HG03039 (cell line): ENCODE measurements around the gene RXFP4.

Experiments used
- ATAC-seq: cut with Tn5 transposase; IDR thresholded peaks from one replicate; pipeline ENCODE4 v1.9.1; 2021; ENCODE audit warnings: mild to moderate bottlenecking, moderate library complexity; ENCODE audit not compliant: unreplicated experiment

Gene RXFP4

DNA sequence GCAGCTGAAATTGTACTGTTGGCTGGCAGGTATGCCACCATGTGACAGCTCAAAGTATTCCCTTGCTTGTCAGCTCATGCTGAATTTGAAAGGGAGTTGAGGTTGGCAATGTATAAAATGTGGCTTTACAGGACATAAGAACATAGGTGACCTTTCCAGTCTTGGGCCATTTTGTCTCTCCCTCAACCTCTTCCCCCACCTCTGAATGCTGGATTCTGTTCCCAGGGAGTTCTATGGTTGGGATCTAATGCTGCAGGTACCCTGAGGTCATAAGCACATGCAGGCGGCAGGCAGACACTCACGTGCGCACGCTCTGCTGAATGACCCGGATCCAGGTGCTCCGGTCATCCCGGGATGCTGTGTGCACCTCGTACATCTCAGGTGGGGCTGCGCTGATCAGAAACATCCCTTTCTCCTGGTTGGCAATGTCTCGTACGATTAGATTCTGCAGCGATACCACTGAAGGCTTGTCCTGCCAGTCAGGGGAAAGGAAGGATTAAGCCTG, 16.0 kb downstream of the RXFP4 start:
- no peak for ATAC-seq

DNA sequence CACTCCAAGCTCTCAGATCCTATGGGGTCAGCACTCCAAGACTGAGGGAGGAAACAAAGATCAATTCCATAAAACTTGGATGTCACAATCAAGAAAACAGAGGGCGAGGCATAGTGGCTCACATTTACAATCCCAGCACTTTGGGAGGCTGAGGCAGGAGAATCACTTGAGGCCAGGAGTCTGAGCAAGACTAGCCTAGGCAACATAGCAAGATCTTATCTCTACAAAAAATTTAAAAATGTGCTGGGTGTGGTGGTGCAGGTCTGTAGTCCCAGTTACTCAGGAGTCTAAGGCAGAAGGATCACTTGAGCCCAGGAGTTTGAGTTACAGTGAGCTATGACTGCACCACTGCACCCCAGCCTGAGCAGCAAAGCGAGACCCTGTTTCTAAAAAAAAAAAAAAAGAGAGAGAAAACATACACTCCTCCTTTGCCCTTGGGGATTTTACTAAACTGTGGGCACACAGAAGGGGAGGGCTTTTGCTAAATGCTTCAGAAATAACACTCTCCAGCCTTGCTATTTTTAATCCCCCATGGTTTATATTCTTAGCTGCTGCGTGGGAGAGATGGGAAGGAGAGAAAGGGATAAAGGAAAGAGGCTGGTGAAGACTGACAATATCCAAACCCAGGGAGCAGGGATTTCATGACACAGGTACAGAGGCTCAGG, 18.8 kb downstream of the RXFP4 start:
- no peak for ATAC-seq

DNA sequence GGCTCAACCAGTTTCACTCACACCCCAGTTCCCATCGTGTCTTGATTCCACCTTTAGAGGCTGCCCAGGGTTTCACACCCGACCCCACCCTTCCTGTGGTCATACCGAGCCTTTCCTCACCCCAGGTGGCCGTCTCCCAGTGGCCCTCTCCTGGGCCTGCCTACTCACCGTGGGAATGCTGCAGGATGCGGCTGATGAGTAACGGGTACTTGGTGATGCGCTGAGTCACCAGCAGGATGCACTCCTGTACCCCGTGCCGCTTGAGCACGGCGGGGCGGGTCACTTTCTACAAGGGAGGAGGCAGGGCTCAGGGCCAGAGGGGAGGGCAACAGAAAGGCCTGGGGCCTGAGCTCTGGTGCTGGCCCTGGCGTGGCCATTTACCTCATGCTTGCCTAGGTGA, 20.5 kb downstream of the RXFP4 start:
- no peak for ATAC-seq

DNA sequence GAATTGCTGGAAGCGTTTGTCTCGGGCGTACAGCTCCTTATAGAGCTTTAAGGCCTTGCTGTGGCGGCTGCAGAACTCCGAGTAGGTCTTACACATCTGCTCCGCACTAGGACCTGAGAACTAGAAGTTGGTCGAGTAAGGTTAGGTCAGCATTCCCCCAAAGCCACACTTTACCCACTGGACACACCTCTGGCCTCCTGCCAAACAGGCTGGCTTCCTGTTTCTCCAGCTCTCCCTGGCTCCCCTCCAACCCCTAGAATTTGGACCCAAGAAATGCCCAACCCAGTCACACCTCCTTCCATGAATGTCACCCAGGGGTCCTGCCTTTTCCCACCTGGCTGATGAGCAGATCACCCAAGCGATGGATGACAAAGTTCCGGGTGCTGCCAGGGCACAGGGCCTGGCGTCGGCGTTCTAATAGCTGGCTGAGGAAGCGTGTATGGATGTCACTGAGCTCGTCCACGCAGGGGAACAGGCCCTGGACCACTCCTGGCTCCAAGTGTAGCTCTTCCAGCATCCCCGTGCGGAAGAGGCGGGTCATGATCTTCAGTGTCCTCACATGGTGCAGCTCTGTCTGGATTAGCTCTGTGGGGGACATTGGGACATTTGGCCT, 21.3 kb downstream of the RXFP4 start:
- no peak for ATAC-seq

DNA sequence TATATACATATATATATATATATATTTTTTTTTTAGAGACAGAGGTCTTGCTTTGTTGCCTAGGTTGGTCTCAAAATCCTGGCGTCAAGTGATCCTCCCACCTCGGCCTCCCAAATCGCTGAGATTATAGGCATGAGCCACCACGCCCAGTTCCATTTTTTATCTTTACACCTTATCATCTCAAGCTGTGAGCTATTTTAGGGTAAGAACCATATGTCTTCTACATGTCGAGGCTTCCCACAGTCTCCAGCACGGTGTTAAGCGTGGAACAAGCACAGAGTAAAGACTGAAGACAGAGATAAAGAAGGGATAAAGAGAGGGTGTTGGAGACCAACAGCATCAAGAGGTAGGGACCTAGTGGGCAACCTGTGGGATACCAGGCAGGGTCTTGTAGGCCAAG, 22.8 kb downstream of the RXFP4 start:
- no peak for ATAC-seq

DNA sequence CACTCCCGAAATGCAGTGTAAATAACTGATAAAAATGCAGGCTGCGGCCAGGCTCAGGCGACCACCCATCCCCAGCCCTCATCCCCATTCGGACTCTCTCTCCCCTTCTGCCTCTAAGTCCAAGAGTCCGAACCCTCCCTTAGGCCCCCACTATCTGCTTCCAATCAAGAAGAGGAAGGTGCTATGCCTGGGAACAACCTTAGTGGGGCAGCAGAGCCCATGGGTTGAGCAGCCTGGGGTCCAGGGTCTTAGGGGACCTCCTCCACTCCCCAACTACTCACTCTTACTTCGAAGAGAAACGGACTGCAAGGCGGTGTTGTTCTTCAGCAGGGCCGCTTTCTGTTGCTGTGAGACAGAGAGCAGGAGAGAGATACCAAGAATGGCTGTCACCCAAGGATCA, 24.7 kb downstream of the RXFP4 start:
- no peak for ATAC-seq

DNA sequence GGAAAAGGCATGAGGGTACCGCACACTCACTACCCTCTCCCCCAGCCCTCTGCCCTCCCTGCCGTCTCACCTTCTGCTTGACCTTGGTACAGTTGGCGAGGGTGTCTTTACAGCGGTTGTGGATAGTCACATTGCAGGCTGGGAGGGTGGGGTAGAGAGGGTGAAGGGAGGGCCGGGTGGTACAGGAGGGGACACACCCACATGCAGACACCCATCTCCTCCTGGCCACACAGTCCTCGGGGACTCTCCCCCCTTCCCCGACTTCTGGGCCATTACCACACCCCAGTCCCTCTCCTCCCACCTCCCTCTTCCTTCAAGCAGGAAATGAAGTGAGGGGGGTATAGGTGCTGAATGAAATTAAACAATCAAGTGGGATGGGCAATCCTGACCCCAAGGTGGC, 25.3 kb downstream of the RXFP4 start:
- no peak for ATAC-seq

DNA sequence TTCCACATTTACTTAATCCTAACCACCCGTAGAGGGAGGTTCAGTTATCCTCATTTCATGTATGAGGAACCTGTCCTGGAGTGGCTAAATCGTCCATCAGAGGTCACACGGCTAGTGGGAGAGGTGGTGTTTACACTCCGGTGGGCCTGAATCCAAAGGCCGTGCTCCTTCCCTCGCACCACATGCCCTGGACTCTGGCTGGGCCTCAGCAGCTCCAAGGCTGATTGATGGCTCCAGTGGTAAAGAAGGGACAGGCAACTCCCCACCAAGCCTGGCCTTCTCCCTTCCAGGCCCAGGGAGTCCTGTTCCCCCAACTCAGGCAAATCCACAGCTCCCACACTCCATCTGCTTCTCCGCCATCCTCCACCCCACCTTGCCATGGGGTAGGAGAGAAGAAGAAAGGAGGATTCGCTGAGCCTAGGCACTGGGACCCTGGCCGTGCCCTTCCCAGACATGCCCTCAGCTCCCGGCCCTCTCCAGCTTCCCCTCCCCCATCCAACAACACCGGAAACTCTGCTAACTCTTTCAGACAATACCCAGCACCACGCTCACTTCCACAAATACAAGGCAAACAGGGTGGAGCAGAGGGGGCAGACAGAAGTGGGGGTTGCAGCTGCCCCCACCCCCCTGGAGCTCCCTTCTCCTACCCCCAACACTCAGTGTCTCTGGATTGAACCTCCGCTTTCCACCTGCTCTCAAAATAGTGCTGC, 26.1 kb downstream of the RXFP4 start:
- ATAC-seq: no peak

DNA sequence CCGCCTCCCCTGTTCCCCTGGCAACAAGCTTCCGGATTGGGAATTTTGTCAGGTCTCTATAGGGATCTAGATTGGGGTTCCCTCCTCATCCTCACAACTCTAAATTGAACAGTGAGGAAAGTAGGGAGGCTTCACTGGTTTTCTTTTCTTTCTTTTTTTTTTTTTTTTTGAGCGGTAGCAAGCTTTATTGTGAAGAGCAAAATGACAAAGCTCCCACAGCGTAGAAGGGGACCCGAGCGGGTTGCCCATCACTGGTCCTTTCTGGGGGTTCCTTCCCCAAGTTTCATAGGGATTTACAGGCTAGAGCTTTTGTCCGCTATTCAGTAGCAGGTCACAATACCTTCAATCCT, 26.6 kb downstream of the RXFP4 start:
- ATAC-seq: no peak

DNA sequence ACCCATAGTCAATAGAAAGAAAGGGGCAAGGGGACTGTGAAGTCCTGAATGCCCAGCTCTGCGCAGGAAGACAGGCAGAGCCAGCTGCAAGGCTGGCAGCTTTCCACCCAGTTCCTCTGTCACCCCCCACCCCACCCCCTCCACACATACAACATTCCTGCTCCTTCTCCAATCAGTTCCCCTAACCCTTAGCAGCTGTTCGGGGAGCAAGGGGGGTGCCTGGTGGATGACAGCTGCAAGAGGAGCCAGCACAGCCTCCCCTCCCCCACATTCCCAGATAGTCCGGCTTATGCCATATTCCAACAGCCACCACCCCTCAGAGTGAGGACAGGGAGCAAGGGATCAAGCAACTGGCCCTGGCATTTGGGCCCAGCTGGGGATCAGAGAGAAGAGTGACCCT, 27.2 kb downstream of the RXFP4 start:
- ATAC-seq: no peak

DNA sequence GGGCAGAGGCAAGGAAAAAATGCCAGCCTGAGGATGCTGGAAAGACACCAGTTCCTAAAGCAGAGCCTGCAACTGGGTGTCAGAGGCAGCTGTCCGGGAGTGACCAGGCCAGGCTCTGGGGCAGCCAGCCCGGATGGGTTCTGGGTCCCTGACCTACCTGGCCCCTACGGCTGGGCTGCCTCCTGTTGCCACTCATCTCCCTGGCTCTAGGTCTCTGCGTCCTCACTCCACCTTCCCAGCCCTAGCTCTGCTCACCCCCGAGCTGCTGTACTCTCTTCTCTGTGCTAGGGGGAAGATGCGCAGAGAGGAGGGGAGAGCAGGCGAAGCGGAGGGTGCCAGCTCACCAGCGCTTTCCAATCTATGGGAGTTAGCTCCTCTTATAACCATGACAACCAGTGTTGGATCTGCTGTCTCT, 27.9 kb downstream of the RXFP4 start:
- ATAC-seq: no peak

DNA sequence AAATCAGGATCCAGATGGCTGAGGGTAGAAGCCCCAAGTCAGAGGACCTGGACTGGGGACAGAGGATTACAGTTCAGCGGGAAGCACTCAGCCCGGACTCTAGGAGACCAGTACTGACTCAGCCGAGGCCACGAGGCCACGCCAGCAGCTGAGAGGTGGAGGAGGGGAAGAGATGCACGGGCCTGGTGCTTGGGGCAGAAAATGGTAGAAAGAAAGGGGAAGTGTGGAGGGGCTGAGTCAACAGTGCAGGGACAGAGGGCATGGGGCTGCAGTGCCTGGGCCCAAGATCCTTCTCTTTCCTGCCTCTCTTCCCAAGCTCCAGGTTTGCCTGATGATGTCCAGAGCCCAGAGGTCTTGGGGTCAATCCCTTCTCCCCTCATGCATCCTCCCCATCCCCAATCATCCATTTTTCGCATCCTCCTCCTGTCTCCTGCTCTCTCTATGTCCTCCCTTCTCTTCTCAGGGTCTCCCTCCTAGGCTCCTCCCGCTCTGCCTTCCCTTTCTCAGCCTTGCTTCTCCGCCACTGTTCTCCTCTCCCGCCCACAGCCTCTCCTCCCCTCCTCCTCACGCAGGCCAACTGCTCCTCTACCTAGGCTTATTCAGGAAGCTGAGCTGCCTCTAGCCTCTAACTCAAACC, 29.2 kb downstream of the RXFP4 start:
- no peak for ATAC-seq

DNA sequence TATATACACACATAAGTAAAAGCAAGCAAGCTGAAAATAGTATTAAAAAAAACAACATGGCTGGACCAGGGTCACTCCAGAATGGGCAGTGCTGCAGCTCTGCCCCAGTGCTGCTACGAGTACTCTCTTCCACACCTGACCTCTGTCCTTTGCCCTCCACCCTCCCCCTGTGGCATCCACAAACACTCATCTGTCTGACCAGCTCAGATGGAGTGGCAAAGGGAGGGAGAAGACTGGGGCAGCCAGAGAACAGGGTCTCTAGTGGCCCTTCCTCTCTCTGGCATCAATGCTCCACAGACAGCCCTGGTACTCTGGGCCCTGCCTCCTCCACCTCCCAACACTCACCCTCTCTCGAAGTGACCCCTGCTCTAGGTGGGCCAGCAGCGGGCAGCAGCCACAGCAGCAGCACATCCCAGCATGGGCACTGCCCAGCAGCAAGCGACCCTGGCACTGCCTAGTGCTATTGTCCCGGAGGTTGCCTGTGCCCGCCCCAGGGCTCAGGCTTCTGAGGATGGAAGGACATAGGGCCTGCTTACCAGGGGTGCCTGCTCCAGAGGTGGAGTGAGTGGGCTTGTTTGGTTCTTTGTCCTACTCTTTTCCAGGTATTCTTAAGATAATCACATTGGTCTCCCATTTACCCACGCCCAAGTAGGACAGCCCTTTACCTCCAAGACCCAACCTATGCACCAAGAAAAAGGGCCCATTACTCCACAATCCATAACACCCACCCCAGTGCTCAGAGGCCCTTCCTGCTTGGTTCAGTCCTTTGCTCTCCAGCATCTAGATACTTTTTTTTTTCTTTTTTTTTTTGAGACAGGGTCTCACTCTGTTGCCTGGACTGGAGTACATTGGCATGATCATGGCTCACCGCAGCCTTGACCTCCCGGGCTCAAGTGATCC, 30.7 kb downstream of the RXFP4 start:
- ATAC-seq: no peak

DNA sequence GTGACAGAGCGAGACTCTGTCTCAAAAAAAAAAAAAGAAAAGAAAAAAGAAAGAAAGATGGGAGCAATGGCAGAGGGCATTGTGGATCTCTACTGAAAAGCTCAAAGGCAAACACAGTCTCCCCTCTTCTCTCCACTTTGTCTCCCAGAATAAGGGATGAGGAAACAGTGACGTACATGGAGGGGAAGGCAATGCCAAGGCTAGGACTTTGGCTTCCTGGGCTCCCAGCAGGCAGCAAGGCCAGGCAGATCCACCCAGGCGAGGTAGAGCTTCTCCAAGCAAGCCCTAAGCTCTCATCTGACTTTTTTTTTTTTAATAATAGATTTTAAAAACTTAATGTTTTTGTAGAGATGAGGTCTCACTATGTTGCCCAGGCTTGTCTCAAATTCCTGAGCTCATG, 32.3 kb downstream of the RXFP4 start:
- no peak for ATAC-seq

DNA sequence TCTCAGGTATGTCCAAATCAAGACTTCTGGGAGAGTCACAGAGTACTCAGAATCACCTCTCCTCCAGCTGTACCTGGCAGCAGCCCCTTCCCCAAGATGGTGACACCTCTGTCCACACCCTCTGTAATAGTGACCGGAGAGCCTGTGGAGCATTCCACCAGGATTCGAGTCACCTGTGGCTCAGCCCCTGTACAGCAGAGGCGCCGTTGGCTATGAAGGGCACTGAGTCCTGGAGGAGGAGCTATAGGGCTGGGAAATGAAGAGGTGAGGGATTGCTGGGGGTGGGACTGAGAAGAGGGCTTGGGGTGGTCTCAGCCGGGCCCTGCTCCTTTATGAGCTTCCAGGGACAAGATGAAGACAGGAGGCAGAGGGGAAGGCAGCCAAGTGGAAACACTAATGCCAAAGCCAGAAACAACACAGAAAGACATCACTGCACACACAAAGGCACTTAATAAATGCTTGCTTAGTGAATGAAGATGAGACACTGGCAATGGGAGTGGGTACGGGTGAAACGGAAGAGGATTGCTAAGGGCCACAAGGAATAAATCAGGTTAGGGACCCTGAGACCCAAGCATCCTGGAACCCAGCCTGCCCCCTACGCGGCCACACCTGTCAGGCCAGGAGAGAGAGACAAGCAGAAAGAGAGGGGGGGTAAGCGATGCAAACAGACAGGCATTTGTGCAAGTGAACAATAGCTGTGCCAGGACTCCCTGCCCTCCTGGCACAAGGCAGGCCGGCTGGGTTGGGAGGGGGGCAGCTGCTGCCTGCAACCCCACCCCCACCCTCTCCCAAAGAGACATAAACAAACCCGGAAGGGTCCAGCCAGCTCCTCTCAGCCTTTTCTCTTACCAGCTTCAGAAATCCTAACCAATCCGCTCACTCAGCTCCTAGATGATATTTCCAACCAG, 33.0 kb downstream of the RXFP4 start:
- no peak for ATAC-seq

DNA sequence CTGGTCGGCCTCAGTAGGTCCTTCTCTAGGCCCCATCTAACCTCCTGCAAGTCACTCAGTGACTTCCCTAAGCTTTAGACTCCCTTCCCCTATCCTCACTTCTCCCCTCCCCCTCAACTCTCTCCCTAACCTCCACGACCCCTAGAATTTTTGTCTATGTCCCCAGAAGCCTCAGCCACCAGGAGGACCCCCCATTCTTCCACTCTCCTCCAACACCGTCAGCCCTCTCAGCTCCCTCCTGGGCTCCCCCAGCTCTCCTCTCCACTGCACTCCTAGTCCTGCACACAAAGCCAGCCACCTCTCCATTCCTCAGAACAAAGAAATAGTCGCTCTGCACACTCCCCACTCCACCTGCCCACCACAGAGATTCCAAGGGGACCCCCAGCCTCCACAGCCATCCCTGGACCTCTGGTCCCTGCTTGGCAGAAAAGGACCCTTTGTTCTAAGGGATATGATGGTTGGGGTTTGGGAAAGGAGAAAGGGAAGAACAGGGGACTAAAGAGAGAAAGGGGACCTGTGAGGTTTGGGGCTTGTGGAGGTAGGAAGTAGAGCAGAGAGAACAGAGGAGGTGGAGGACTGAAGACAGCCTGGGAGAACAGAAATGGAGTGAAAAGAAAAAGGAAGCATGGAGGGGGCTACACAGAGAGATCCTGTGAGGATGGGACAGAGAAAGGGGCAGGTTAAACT, 34.1 kb downstream of the RXFP4 start:
- no peak for ATAC-seq

DNA sequence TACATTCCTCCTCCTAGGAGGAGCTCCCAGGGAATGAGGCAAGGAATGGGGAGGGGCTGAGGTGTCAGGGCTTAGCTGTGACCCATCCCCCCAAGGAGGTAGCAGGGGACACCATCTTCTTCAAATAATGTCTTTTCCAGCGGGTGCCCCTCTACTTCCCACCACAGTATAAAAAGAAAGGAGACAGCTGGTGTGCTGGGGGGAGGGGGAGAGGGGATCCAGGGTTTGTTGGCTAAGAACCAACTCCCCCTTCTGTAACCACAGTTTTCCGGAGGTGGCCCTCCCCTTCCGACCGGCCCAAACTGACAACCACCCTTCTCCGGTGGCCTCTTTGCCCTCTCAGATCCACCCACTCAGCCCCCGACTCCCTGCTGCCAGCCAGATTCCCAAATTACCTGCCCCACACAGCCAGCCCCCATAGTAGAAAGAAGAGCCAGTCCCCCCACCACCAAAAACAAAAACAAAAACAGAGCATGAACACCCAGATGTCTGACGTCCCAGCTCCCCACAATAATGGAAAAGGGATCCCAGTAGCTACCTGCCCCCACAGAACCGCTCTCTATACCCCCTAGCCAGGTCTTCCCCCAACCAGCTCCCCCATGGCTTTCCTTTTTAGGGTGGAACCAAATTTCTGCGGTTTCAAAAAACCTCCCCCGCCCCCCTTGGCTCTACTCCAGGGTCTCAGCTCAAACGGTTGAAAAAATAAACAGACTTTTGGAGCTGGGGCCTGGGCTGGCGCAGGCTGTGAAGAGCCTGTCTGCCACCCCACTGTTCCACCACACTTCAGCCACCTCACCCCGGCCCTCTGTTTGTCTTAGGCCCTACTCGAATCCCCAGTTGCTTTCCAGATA, 34.8 kb downstream of the RXFP4 start:
- no peak for ATAC-seq
